Cardiac muscle cell (in vitro differentiated cells and primary cell): ENCODE data around the gene DCAF16. TPM values are rescaled to one million over a fixed set of nuclear protein-coding genes. Genes with fewer than 3 reads are reported as not detected.

Experiments used
- DNase-seq, 2 donors: peaks; one replicate each; pipeline versions ENCODE4 v3.0.0 to v3.0.0-alpha.2; 2010 to 2017; ENCODE audit warnings: low read depth in 1 of 2, low spot score in 1 of 2
- H3K27ac ChIP-seq: fragments of 200-600 bp; sonication (generic); 2 replicates; pipeline ENCODE4 v1.5.1; 2016
- H3K27me3 ChIP-seq: fragments of 200-600 bp; sonication (generic); 2 replicates; pipeline ENCODE4 v1.6.0; 2016; ENCODE audit warnings: control low read depth
- H3K36me3 ChIP-seq: fragments of 200-600 bp; sonication (generic); 2 replicates; pipeline ENCODE4 v1.5.1; 2016; ENCODE audit warnings: control low read depth
- H3K4me1 ChIP-seq: fragments of 200-600 bp; sonication (generic); 2 replicates; pipeline ENCODE4 v1.8.1; 2017; ENCODE audit warnings: low read depth, mild to moderate bottlenecking, mixed run types
- H3K4me3 ChIP-seq: fragments of 200-600 bp; sonication (generic); 2 replicates; pipeline ENCODE4 v1.5.1; 2016; ENCODE audit warnings: mild to moderate bottlenecking
- H3K9me3 ChIP-seq: fragments of 200-600 bp; sonication (generic); 2 replicates; pipeline ENCODE4 v1.5.1; 2017; ENCODE audit warnings: low read depth, mild to moderate bottlenecking, control low read depth
- polyA plus RNA-seq: library from polyadenylated mRNA; unstranded; fragments of >200 nt; fragmentation: Nextera tagmentation; extraction: Ambion mirVana; gene quantifications from 2 replicates; pipeline ENCODE4 v1.2.1, GENCODE V29; 2016
- total RNA-seq: library from RNA; depleted of rRNA; stranded (reverse); fragments of >200 nt; gene quantifications from 2 replicates; pipeline ENCODE4 v1.2.3, GENCODE V29; 2016
- TF ChIP-seq, protein P1 (sequence below): IDR thresholded peaks from 2 replicates; pipeline ENCODE4 v1.5.1; 2012; ENCODE audit warnings: low read depth, mild to moderate bottlenecking, low read length

The DCAF16 gene
- total and polyA plus RNA-seq, 2 experiments from 2014 or later: 17.9 to 76.6 TPM

GRCh38 chr4:17781300-17782287 is 29.0 kb downstream of the DCAF16 start, which contains the start of gene FAM184B:
FAM184B (minus strand) TSS chr4:17781621; CDS start chr4:17781299, 322 bp downstream.
- Histone ChIP-seq H3K27ac (no peak within 1 kb of the TSS), H3K27me3 (peaks cover 63% of the 10 kb centered on the region), H3K9me3 (no peaks in the 10 kb centered on the region), H3K36me3 (no peaks in the 10 kb centered on the region), H3K4me1 (no peaks in the 10 kb centered on the region), H3K4me3 (peak within 1 kb of the TSS; percentile 29)
- DNase-seq: peak; percentile 15 to 29
- TF ChIP-seq, protein P1, sequence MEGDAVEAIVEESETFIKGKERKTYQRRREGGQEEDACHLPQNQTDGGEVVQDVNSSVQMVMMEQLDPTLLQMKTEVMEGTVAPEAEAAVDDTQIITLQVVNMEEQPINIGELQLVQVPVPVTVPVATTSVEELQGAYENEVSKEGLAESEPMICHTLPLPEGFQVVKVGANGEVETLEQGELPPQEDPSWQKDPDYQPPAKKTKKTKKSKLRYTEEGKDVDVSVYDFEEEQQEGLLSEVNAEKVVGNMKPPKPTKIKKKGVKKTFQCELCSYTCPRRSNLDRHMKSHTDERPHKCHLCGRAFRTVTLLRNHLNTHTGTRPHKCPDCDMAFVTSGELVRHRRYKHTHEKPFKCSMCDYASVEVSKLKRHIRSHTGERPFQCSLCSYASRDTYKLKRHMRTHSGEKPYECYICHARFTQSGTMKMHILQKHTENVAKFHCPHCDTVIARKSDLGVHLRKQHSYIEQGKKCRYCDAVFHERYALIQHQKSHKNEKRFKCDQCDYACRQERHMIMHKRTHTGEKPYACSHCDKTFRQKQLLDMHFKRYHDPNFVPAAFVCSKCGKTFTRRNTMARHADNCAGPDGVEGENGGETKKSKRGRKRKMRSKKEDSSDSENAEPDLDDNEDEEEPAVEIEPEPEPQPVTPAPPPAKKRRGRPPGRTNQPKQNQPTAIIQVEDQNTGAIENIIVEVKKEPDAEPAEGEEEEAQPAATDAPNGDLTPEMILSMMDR: no peak

DNA sequence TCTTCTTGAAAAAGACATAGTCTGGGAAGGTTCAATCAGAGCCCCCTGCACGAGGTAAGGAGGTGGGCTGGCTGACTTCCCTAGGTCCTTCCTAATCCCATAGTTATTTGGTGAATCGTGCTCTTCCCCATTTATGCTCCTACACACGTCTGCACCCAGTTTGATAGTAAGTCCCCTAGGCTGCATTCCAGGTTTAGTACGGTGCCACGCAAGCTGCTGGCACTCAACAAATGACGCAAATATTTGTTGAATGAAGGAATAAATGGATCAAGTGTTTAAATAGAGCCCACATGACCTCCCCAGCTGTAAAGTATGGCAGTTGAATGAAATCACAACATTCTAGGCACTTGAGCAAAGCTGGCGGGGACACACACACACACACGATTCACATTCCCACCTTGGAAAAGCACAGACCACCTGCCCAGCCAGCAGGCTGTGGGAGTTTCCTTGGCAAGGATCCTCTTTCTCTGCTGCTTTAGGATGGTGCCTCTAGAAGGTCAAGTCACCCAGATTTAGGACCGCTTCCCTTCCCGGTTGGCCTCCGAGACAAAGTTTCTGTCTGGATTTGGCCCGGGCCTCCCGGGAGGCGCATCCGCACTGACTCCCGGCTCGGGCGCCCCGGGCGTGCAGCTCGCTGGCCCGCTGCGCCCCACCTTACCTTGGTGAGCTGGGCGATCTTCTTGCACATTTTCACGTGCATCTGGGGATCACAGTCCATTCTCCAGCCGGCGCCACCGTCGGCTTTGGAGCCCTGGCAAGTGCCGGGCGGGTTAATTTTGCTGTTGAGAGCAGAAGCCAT is 29.9 kb downstream of the DCAF16 start:
- peak in 1 of 2 donors; percentile 23 for DNase-seq
- TF ChIP-seq, protein P1: no peak
- peaks cover 66% of the 10 kb centered on the region for H3K27me3 ChIP-seq

DNA sequence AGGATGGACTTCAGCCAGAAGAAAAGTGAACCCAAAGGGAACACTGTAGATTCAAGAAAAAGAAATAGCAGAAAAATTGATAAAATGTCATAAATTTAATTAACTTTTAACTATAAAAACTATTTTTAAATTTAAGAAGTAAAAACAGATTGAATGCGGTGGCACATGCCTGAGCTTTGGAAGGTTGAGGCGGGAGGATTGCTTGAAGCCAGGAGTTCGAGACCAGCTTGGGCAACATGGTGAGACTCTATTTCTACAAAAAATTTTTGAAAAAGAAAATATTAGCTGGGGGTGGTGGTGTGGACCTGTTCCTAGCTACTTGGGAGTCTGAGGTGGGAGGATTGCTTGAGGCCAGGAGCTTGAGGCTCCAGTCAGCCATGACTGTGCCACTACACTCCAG is 32.1 kb downstream of the DCAF16 start:
- H3K27me3 ChIP-seq: peaks cover 58% of the 10 kb centered on the region
- DNase-seq: no peak
- H3K36me3 ChIP-seq: no peaks in the 10 kb centered on the region
- TF ChIP-seq, protein P1: no peak
- no peaks in the 10 kb centered on the region for H3K4me1 ChIP-seq
- no peaks in the 10 kb centered on the region for H3K9me3 ChIP-seq
- H3K4me3 ChIP-seq: no peak overlapping the region
- no peak overlapping the region for H3K27ac ChIP-seq

More for the DNA sequence above, 29.9 kb downstream of the DCAF16 start:
- H3K4me3 ChIP-seq: peak overlapping the region; percentile 29
- H3K36me3 ChIP-seq: no peaks in the 10 kb centered on the region
- no peak overlapping the region for H3K27ac ChIP-seq
- no peaks in the 10 kb centered on the region for H3K9me3 ChIP-seq
- H3K4me1 ChIP-seq: no peaks in the 10 kb centered on the region

- Histone ChIP-seq H3K27ac (no peak overlapping the region), H3K36me3 (no peaks in the 10 kb centered on the region), H3K4me3 (no peak overlapping the region), H3K9me3 (no peaks in the 10 kb centered on the region), H3K4me1 (peaks cover 3% of the 10 kb centered on the region), H3K27me3 (peaks cover 6% of the 10 kb centered on the region)
- DNase-seq: peak in 1 of 2 donors; percentile 38
- TF ChIP-seq, protein P1: no peak
Observed at GRCh38 chr4:17773135-17773698, 37.3 kb downstream of the DCAF16 start.

- H3K27me3 ChIP-seq: peaks cover 1% of the 10 kb centered on the region
- peak; percentile 20 to 67 for DNase-seq
- no peaks in the 10 kb centered on the region for H3K36me3 ChIP-seq
- peaks cover 3% of the 10 kb centered on the region for H3K4me1 ChIP-seq
- no peaks in the 10 kb centered on the region for H3K9me3 ChIP-seq
- TF ChIP-seq, protein P1: no peak
- no peak overlapping the region for H3K27ac ChIP-seq
- no peak overlapping the region for H3K4me3 ChIP-seq
Observed at GRCh38 chr4:17771284-17771908, 39.2 kb downstream of the DCAF16 start.
